ENCODE results near the gene DPY19L1. TPM values are rescaled to one million over a fixed set of nuclear protein-coding genes. Genes with fewer than 3 reads are reported as not detected.

Gene DPY19L1
- total RNA-seq, 1 experiment from 2014 or later = 14.3 TPM

GRCh38 chr7:34928560-34928959, 108.7 kb downstream of the DPY19L1 start:
- no peaks in the 10 kb centered on the region for H3K23me2 ChIP-seq (ENCODE audit: insufficient read length, low read depth, low read length, poor library complexity, severe bottlenecking)
- no peaks in the 10 kb centered on the region; the same call in 1 of the 2 replicates for H3K4me1 ChIP-seq (ENCODE audit: insufficient read depth, low read length)
- no peak overlapping the region for H4K8ac ChIP-seq (replicated peaks; ENCODE audit: insufficient read length, low read depth, low read length)
- no peak overlapping the region for H3K27ac Mint-ChIP-seq
- H3K79me2 ChIP-seq (ENCODE audit: insufficient read depth, low read length) = no peaks in the 10 kb centered on the region
- no peak overlapping the region for H3K56ac ChIP-seq (ENCODE audit: insufficient read length, low read depth, low read length)
- TF ChIP-seq, protein P1, sequence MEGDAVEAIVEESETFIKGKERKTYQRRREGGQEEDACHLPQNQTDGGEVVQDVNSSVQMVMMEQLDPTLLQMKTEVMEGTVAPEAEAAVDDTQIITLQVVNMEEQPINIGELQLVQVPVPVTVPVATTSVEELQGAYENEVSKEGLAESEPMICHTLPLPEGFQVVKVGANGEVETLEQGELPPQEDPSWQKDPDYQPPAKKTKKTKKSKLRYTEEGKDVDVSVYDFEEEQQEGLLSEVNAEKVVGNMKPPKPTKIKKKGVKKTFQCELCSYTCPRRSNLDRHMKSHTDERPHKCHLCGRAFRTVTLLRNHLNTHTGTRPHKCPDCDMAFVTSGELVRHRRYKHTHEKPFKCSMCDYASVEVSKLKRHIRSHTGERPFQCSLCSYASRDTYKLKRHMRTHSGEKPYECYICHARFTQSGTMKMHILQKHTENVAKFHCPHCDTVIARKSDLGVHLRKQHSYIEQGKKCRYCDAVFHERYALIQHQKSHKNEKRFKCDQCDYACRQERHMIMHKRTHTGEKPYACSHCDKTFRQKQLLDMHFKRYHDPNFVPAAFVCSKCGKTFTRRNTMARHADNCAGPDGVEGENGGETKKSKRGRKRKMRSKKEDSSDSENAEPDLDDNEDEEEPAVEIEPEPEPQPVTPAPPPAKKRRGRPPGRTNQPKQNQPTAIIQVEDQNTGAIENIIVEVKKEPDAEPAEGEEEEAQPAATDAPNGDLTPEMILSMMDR (conservative IDR thresholded peaks at IDR 0.05) = no peak
- no peak overlapping the region for H4K5ac ChIP-seq (ENCODE audit: insufficient read length, low read depth, low read length)
- peaks cover 4% of the 10 kb centered on the region in 2 experiments for H3K4me1 Mint-ChIP-seq
- no peak overlapping the region for H3K9ac ChIP-seq (ENCODE audit: extremely low read depth, insufficient read length, low read length)
- no peak overlapping the region for H2BK5ac ChIP-seq (ENCODE audit: insufficient read length, low read length)
- H3T11ph ChIP-seq (ENCODE audit: low read length) = no peak overlapping the region
- no peak overlapping the region for H2BK20ac ChIP-seq (ENCODE audit: low read depth, low read length, poor library complexity, severe bottlenecking)
- no peak overlapping the region for H3K4me2 ChIP-seq (ENCODE audit: insufficient read depth, insufficient read length, low read length)
- H3K36me3 Mint-ChIP-seq (ENCODE audit: insufficient read depth in 1 of 3, low read depth in 3 of 3) = peaks cover 0 to 5% (median 4%) of the 10 kb centered on the region in 3 experiments; a peak in 2 of 7 replicates
- H2AK5ac ChIP-seq (ENCODE audit: insufficient read length, low read length) = no peak overlapping the region
- no CpG with 5 or more reads among the region's 1 CpG for WGBS (ENCODE audit: extremely low coverage, insufficient read length, low lambda C conversion rate)
- no peak overlapping the region for H2BK15ac ChIP-seq (ENCODE audit: low read depth, low read length)
- H3K4me3 Mint-ChIP-seq = no peak overlapping the region
- H3K27me3 Mint-ChIP-seq (ENCODE audit: low read depth) = no peaks in the 10 kb centered on the region; the same call in 1 of the 2 replicates
- H3K4ac ChIP-seq (ENCODE audit: low read depth, low read length) = no peak overlapping the region
- H3K27me3 ChIP-seq (ENCODE audit: insufficient read depth, low read length) = no peaks in the 10 kb centered on the region
- no peaks in the 10 kb centered on the region for H3K79me1 ChIP-seq (ENCODE audit: insufficient read depth, low read depth, low read length, poor library complexity, severe bottlenecking)
- no peaks in the 10 kb centered on the region for H3K9me3 ChIP-seq (ENCODE audit: control insufficient read depth, low read depth, low read length)
- H2BK120ac ChIP-seq (ENCODE audit: low read depth, low read length, poor library complexity, severe bottlenecking) = no peak overlapping the region
- H3K9me3 Mint-ChIP-seq = no peaks in the 10 kb centered on the region
- no peak overlapping the region for H3K18ac ChIP-seq (ENCODE audit: insufficient read length, low read depth, low read length)
- H4K91ac ChIP-seq (ENCODE audit: insufficient read length, low read depth, low read length) = no peak overlapping the region
- H3K14ac ChIP-seq (ENCODE audit: insufficient read depth, low read length) = no peak overlapping the region
- H2AFZ ChIP-seq (ENCODE audit: low read length) = no peak overlapping the region
- no peak overlapping the region for H3K23ac ChIP-seq (ENCODE audit: insufficient read length, low read depth, low read length)
- H4K20me1 ChIP-seq (ENCODE audit: control insufficient read depth, insufficient read depth, insufficient read length) = no peaks in the 10 kb centered on the region
- DNase-seq = no peak
- H3K27ac ChIP-seq (ENCODE audit: insufficient read length, low read depth, low read length) = no peak overlapping the region
- no peak overlapping the region for H2BK12ac ChIP-seq (ENCODE audit: insufficient read length, low read depth, low read length)

Measured in H9 (cell line).